ENCODE results near the gene CCNL1.

- TF ChIP-seq CTCF (IDR thresholded peaks at IDR 0.05; ENCODE audit: low read length) (no peak), EZH2phosphoT487 (IDR thresholded peaks at IDR 0.05; ENCODE audit: low read length) (no peak)
Measured at GRCh38 chr3:157125101-157125500, 34.8 kb downstream of the CCNL1 start.
